CD14-positive monocyte (primary cell): Measurements from ENCODE around the gene SH2B3. TPM values are rescaled to one million over a fixed set of nuclear protein-coding genes. Genes with fewer than 3 reads are reported as not detected.

Experiments used
- DNase-seq, 3 donors: peaks; one replicate each; pipeline ENCODE4 v3.0.0-alpha.2; 2011 to 2022
- H2AFZ ChIP-seq: 2 replicates; pipeline ENCODE4 v1.6.0; 2012; ENCODE audit warnings: mild to moderate bottlenecking, low read depth, low read length, inconsistent platforms; ENCODE audit not compliant: insufficient read depth, poor library complexity, severe bottlenecking
- H3K27ac ChIP-seq, 2 donors: 1 replicate in 1 of 2; 2 replicates in 1 of 2; pipeline ENCODE4 v1.5.1; 2012 to 2013; ENCODE audit warnings: low read length in 2 of 2, control low read depth in 1 of 2, inconsistent platforms in 1 of 2, low read depth in 1 of 2, mild to moderate bottlenecking in 1 of 2
- H3K27me3 ChIP-seq, 2 donors: one replicate each; pipeline versions ENCODE4 v1.6.0 to v1.6.1; 2011 to 2013; ENCODE audit warnings: low read length in 2 of 2; ENCODE audit not compliant: control insufficient read depth in 2 of 2, insufficient read depth in 2 of 2
- H3K36me3 ChIP-seq, 2 donors: replicated peaks in 1 of 2; 1 replicate in 1 of 2; 2 replicates in 1 of 2; pipeline versions ENCODE4 v1.5.1 to v1.6.1; 2012 to 2013; ENCODE audit warnings: low read length in 2 of 2, control low read depth in 1 of 2, inconsistent platforms in 1 of 2, mild to moderate bottlenecking in 1 of 2; ENCODE audit not compliant: insufficient read depth in 2 of 2, control insufficient read depth in 1 of 2
- H3K4me1 ChIP-seq, 2 donors: 1 replicate in 1 of 2; 2 replicates in 1 of 2; pipeline versions ENCODE4 v1.5.1 to v1.6.1; 2012 to 2013; ENCODE audit warnings: low read length in 2 of 2, control low read depth in 1 of 2, inconsistent platforms in 1 of 2, mild to moderate bottlenecking in 1 of 2, moderate library complexity in 1 of 2; ENCODE audit not compliant: insufficient read depth in 2 of 2, control insufficient read depth in 1 of 2
- H3K4me2 ChIP-seq: replicated peaks from 2 replicates; pipeline ENCODE3; 2012; ENCODE audit warnings: low read length, moderate library complexity, mild to moderate bottlenecking; ENCODE audit not compliant: poor library complexity, severe bottlenecking; ENCODE audit errors: extremely low read depth
- H3K4me3 ChIP-seq, 3 experiments: fragments of 200-600 bp in 1 of 3; sonication (generic) in 1 of 3; replicated peaks in 1 of 3; 1 replicate in 2 of 3; 2 replicates in 1 of 3; pipeline ENCODE4 v1.5.1; 2011 to 2013; ENCODE audit warnings: low read length in 3 of 3, mild to moderate bottlenecking in 3 of 3, control low read depth in 2 of 3, low read depth in 2 of 3, inconsistent platforms in 1 of 3, moderate library complexity in 1 of 3
- H3K79me2 ChIP-seq: 2 replicates; pipeline ENCODE4 v1.6.0; 2012; ENCODE audit warnings: mild to moderate bottlenecking, control low read depth, inconsistent platforms, low read length, moderate library complexity; ENCODE audit not compliant: insufficient read depth
- H3K9ac ChIP-seq: 2 replicates; pipeline ENCODE4 v1.6.0; 2017; ENCODE audit warnings: low read length, mild to moderate bottlenecking; ENCODE audit not compliant: insufficient read depth, poor library complexity, severe bottlenecking
- H3K9me3 ChIP-seq, 2 donors: replicated peaks in 1 of 2; 1 replicate in 1 of 2; 2 replicates in 1 of 2; pipeline versions ENCODE4 v1.5.1 to v1.6.1; 2012 to 2013; ENCODE audit warnings: low read length in 2 of 2, control low read depth in 1 of 2; ENCODE audit not compliant: control insufficient read depth in 1 of 2, insufficient read depth in 1 of 2
- H4K20me1 ChIP-seq: 2 replicates; pipeline ENCODE4 v1.6.0; 2012; ENCODE audit warnings: mild to moderate bottlenecking, low read length, control low read depth, moderate library complexity; ENCODE audit not compliant: insufficient read depth
- H3K27ac Mint-ChIP-seq, 7 donors: one replicate each; pipeline ENCODE4 v1.8.0; 2020; ENCODE audit warnings: mild to moderate bottlenecking in 7 of 7, mixed read lengths in 7 of 7, moderate library complexity in 6 of 7, inconsistent platforms in 2 of 7
- H3K27me3 Mint-ChIP-seq, 3 donors: one replicate each; pipeline ENCODE4 v1.8.0; 2021 to 2022; ENCODE audit warnings: low read depth in 3 of 3, mild to moderate bottlenecking in 3 of 3, mixed read lengths in 3 of 3, moderate library complexity in 3 of 3, inconsistent platforms in 1 of 3
- H3K36me3 Mint-ChIP-seq, 2 donors: one replicate each; pipeline ENCODE4 v1.8.0; 2020; ENCODE audit warnings: mixed read lengths in 2 of 2, inconsistent platforms in 1 of 2, mild to moderate bottlenecking in 1 of 2
- H3K4me1 Mint-ChIP-seq: one replicate; pipeline ENCODE4 v1.8.0; 2020; ENCODE audit warnings: mild to moderate bottlenecking, mixed read lengths
- H3K4me3 Mint-ChIP-seq, 2 donors: one replicate each; pipeline ENCODE4 v1.8.0; 2020; ENCODE audit warnings: mild to moderate bottlenecking in 2 of 2, mixed read lengths in 2 of 2, moderate library complexity in 1 of 2
- H3K9me3 Mint-ChIP-seq, 7 donors: one replicate each; pipeline ENCODE4 v1.8.0; 2020 to 2022; ENCODE audit warnings: mixed read lengths in 7 of 7, mild to moderate bottlenecking in 6 of 7, moderate library complexity in 6 of 7, inconsistent platforms in 2 of 7
- CTCF ChIP-seq: fragments of 200-600 bp; IDR thresholded peaks from one replicate; pipeline ENCODE4 v1.8.0; 2022; ENCODE audit warnings: antibody characterized with exemption, mild to moderate bottlenecking
- WGBS: methylation state at CpG from one replicate; pipeline ENCODE4 v1.1.5; 2013; ENCODE audit warnings: missing lambda C conversion rate; ENCODE audit not compliant: insufficient coverage; 5-methylcytosine and 5-hydroxymethylcytosine counted together
- intact Hi-C, 2 donors: fragments of 100-400 bp; cut with micrococcal nuclease; formaldehyde crosslinking; loops; one replicate each; pipeline versions ENCODE4 v1.15.0 to v1.15.1; 2023
- polyA plus RNA-seq, 3 donors: library from polyadenylated mRNA; depleted of rRNA in 1 of 3; unstranded in 2 of 3; stranded (reverse) in 1 of 3; fragments of 300-500 nt in 2 of 3; fragments of >200 nt in 1 of 3; fragmentation: Illumina TruSeq in 2 of 3; gene quantifications; 1 replicate in 2 of 3; 2 replicates in 1 of 3; pipeline ENCODE4 v1.2.3, GENCODE V29; 2012 to 2021

Gene SH2B3
- polyA plus RNA-seq, 3 donors: 15.2 to 136 (median 33.5) TPM

DNA sequence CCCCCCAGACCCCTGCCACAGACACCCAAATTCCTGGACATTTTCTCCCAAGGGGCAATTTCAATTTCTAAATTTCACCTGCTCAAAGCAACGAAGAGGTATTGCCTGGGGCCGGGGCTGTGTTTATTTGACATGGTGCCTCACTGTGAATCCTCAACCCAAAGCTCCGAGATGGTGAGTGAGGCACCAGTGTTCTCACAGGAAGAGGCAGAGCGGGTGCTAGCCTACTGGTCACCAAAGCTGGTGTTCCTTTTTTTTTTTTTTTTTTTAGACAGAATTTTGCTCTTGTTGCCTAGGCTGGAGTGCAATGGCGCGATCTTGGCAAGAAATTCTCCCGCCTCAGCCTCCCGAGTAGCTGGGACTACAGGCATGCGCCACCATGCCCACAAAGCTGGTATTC is 14.8 kb upstream of the SH2B3 start:
- peaks cover 79 to 86% of the 10 kb centered on the region in 2 donors for H3K4me1 ChIP-seq
- no peak overlapping the region for H2AFZ ChIP-seq
- no peaks in the 10 kb centered on the region for H3K36me3 Mint-ChIP-seq
- no peaks in the 10 kb centered on the region for H3K9me3 ChIP-seq
- WGBS: 64% methylated on average over 7 of the region's 9 CpGs
- no peaks in the 10 kb centered on the region for H4K20me1 ChIP-seq
- intact Hi-C loops: no loop called here
- peak in 1 of 3 donors; percentile 39 for DNase-seq
- H3K4me1 Mint-ChIP-seq: peaks cover 71% of the 10 kb centered on the region
- H3K27me3 ChIP-seq: no peaks in the 10 kb centered on the region
- no peaks in the 10 kb centered on the region for H3K36me3 ChIP-seq
- H3K27me3 Mint-ChIP-seq: peaks cover 0 to 6% (median 0%) of the 10 kb centered on the region in 3 donors
- H3K9me3 Mint-ChIP-seq: no peaks in the 10 kb centered on the region
- TF ChIP-seq CTCF: no peak
- H3K4me3 Mint-ChIP-seq: peak overlapping the region in 1 of 2 donors; percentile 35
- peak overlapping the region; percentile 41 for H3K4me2 ChIP-seq
- no peak overlapping the region for H3K9ac ChIP-seq
- no peaks in the 10 kb centered on the region for H3K79me2 ChIP-seq
- peak overlapping the region; percentile 36 to 82 (median 69) for H3K27ac Mint-ChIP-seq
- peak overlapping the region in 1 of 3 experiments; percentile 20 for H3K4me3 ChIP-seq
- H3K27ac ChIP-seq: peak overlapping the region in 1 of 2 donors; percentile 32

DNA sequence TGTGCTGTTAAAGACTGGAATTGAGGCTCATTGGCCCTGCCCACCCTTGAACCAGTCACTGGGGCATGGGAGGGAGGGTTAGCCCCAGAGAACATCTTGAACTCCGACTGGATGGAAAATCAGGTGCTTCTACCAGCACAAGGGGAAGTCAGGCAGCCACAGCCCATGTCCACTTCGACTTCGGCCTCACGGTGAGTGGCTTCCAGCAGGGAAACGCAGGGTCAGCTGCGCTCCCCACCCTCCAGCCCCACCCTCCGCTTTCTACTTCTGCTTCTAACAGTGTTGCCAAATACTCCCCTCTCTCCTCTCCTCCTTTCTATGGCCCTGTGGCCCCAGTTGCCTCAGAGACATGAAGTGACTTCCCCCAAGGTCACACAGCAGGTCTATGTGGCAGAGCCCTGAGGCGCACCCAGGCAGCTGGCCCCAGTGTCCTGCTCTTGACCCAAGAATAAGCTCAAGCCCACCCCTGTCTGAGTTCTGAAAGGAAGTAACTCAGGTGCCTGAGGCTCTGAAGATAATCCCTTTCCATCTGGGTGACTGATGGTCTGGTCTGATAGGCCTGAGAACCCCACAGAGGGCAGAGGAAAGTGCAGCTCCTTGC is 11.9 kb upstream of the SH2B3 start:
- H3K9me3 Mint-ChIP-seq: no peaks in the 10 kb centered on the region

More for the DNA sequence above, 11.9 kb upstream of the SH2B3 start:
- Histone ChIP-seq H4K20me1 (no peaks in the 10 kb centered on the region), H3K4me3 (peak overlapping the region in 1 of 3 experiments; percentile 37), H3K4me2 (peak overlapping the region; percentile 60), H3K4me1 (peaks cover 92 to 99% of the 10 kb centered on the region in 2 donors), H3K9ac (no peak overlapping the region), H3K9me3 (no peaks in the 10 kb centered on the region), H3K36me3 (no peaks in the 10 kb centered on the region), H3K79me2 (no peaks in the 10 kb centered on the region), H3K27ac (peak overlapping the region; percentile 77 to 82), H3K27me3 (no peaks in the 10 kb centered on the region), H2AFZ (no peak overlapping the region)
- TF ChIP-seq CTCF: no peak
- peak; percentile 93 to 96 (median 96) for DNase-seq
- H3K27ac Mint-ChIP-seq: peak overlapping the region; percentile 92 to 96 (median 95)
- intact Hi-C loops: no loop called here
- H3K4me3 Mint-ChIP-seq: peak overlapping the region; percentile 31 to 59
- 1% methylated on average over 8 of the region's 8 CpGs for WGBS
- peaks cover 0 to 3% (median 0%) of the 10 kb centered on the region in 3 donors for H3K27me3 Mint-ChIP-seq
- peaks cover 78% of the 10 kb centered on the region for H3K4me1 Mint-ChIP-seq
- H3K36me3 Mint-ChIP-seq: no peaks in the 10 kb centered on the region
